ENCODE measurements around the gene CHTF8.

GRCh38 chr16:69160192-69160591 is 27.8 kb upstream of the CHTF8 start:
- no peak for TF ChIP-seq CTCF (IDR thresholded peaks at IDR 0.05)
- TF ChIP-seq POLR2A (IDR thresholded peaks at IDR 0.05): no peak

Data from ovary (tissue), 3 donors.